Gastroesophageal sphincter (tissue), 3 donors: Measurements from ENCODE around the gene IRF6.

ENCODE experiments used
- CTCF ChIP-seq, 4 experiments: fragments of 200-600 bp in 2 of 4; fragments of 450-650 bp in 2 of 4; sonication (generic) in 1 of 4; IDR thresholded peaks; one replicate each; pipeline ENCODE4 v1.5.1; 2017 to 2019; ENCODE audit warnings: antibody characterized with exemption in 4 of 4, mild to moderate bottlenecking in 2 of 4, moderate library complexity in 2 of 4
- EP300 ChIP-seq: sonication (generic); formaldehyde crosslinking; IDR thresholded peaks from one replicate; pipeline ENCODE4 v1.6.1; 2017; ENCODE audit warnings: antibody characterized with exemption, mild to moderate bottlenecking
- POLR2A ChIP-seq, 2 donors: fragments of 450-650 bp; IDR thresholded peaks; one replicate each; pipeline ENCODE4 v1.6.1; 2017; ENCODE audit warnings: antibody characterized with exemption in 2 of 2, mild to moderate bottlenecking in 2 of 2, moderate library complexity in 1 of 2
- POLR2AphosphoS5 ChIP-seq: sonication (generic); formaldehyde crosslinking; IDR thresholded peaks from one replicate; pipeline ENCODE4 v1.6.1; 2017; ENCODE audit warnings: antibody characterized with exemption

- no peak for TF ChIP-seq CTCF (IDR thresholded peaks at IDR 0.05)
- TF ChIP-seq EP300, result no peak
- TF ChIP-seq POLR2AphosphoS5, result no peak
- TF ChIP-seq POLR2A (IDR thresholded peaks at IDR 0.05), result no peak
Observed at GRCh38 chr1:209838537-209838936, 32.6 kb upstream of the IRF6 start.
